Neutrophil (primary cell): ENCODE data around the gene ZNF337.

ENCODE experiments used
- H3K27ac ChIP-seq: fragments of 200-600 bp; sonication (generic); 2 replicates; pipeline ENCODE4 v1.5.1; 2016; ENCODE audit warnings: mild to moderate bottlenecking, moderate library complexity
- H3K27me3 ChIP-seq: fragments of 200-600 bp; sonication (generic); 2 replicates; pipeline ENCODE4 v1.6.0; 2016; ENCODE audit warnings: mild to moderate bottlenecking
- H3K36me3 ChIP-seq: fragments of 200-600 bp; sonication (generic); 2 replicates; pipeline ENCODE4 v1.5.1; 2017
- H3K4me1 ChIP-seq, 2 experiments: fragments of 200-600 bp in 1 of 2; sonication (generic) in 1 of 2; 1 replicate in 1 of 2; 2 replicates in 1 of 2; pipeline versions ENCODE4 v1.5.1 to v1.6.1; 2013 to 2016; ENCODE audit warnings: low read depth in 1 of 2, low read length in 1 of 2, mild to moderate bottlenecking in 1 of 2, moderate library complexity in 1 of 2; ENCODE audit not compliant: control insufficient read depth in 1 of 2, insufficient read depth in 1 of 2
- H3K4me3 ChIP-seq, 2 experiments: fragments of 200-600 bp in 1 of 2; sonication (generic) in 1 of 2; 1 replicate in 1 of 2; 2 replicates in 1 of 2; pipeline ENCODE4 v1.5.1; 2013 to 2016; ENCODE audit warnings: low read depth in 1 of 2, low read length in 1 of 2, mild to moderate bottlenecking in 1 of 2, moderate library complexity in 1 of 2
- H3K9me3 ChIP-seq: fragments of 200-600 bp; sonication (generic); 2 replicates; pipeline ENCODE4 v1.5.1; 2016
- TF ChIP-seq, protein P1 (sequence below): fragments of 200-600 bp; sonication (generic); IDR thresholded peaks from 2 replicates; pipeline ENCODE4 v1.5.1; 2016; ENCODE audit warnings: antibody characterized with exemption

The ZNF337 gene

DNA sequence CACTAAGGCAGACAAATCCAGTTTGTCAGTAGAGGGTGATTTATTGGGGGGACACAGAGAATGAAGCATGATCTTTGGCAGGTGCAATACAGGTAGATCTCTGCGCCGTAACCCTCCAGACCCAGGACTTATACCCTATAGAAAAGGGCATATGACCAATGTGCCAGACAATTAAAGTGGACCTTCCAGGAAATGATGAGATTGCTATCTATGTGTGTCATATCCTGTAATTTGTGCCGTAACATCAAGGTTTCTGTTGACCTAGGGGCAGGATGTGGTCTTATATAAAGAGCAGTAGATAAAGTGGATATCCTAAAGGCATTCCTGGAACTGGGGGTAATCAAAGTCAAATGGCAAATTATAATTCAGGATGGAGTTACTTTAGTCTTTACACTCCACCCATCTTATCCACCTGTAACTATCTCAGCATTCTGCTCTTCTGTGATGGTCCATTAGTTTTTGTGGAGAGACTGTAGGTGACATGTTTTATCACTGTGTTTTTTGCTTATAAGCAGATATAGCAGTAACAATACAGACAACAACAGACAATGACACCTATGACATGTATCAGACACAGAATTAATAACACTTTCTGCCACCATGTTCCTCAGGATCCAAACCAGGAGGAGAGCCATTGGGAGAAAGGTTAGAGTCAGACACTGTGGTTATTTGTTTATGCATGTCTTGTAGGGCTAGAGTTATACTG is 43.1 kb upstream of the ZNF337 start:
- H3K9me3 ChIP-seq = no peaks in the 10 kb centered on the region
- H3K27ac ChIP-seq = no peak overlapping the region
- no peaks in the 10 kb centered on the region for H3K4me1 ChIP-seq
- no peaks in the 10 kb centered on the region for H3K27me3 ChIP-seq
- no peaks in the 10 kb centered on the region for H3K36me3 ChIP-seq
- no peak overlapping the region for H3K4me3 ChIP-seq
- TF ChIP-seq, protein P1, sequence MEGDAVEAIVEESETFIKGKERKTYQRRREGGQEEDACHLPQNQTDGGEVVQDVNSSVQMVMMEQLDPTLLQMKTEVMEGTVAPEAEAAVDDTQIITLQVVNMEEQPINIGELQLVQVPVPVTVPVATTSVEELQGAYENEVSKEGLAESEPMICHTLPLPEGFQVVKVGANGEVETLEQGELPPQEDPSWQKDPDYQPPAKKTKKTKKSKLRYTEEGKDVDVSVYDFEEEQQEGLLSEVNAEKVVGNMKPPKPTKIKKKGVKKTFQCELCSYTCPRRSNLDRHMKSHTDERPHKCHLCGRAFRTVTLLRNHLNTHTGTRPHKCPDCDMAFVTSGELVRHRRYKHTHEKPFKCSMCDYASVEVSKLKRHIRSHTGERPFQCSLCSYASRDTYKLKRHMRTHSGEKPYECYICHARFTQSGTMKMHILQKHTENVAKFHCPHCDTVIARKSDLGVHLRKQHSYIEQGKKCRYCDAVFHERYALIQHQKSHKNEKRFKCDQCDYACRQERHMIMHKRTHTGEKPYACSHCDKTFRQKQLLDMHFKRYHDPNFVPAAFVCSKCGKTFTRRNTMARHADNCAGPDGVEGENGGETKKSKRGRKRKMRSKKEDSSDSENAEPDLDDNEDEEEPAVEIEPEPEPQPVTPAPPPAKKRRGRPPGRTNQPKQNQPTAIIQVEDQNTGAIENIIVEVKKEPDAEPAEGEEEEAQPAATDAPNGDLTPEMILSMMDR = no peak

DNA sequence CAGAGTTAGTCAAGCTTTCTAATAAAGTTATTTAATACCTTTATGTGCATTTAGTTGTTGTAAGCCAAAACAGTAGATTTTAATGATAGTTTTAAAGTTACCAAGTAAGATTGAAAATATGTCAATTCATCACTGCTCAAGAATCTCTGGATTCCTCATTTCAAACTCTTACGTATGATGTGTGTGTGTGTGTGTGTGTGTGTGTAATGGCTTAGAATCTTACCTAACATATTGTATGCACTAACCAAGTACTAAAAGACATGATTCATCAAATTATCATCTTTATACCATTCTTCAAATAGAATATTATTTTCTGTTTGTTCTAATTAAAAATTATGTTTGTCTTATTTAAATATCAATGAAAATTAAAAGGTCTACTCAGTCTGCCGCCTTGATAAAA is 41.5 kb upstream of the ZNF337 start:
- H3K27me3 ChIP-seq = no peaks in the 10 kb centered on the region
- TF ChIP-seq, protein P1 = no peak
- H3K27ac ChIP-seq = no peak overlapping the region

DNA sequence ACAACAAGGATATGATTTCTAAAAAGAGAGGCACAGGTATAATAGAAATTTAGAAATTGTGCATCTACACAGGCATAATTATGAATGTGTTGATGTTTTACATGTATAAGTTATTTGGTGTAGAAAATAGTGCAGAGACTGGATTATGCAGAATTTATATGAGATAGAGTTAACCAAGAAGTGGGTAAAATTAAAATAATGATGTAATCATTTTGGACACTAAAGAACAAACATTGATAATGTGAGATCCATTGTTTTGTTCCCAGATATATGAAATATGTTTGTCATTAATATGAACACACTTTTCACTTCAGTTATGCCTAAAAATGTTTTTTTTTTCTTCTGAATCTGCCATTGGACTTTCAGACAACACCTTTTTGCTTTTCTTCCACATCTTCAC is 37.2 kb upstream of the ZNF337 start:
- H3K9me3 ChIP-seq = no peaks in the 10 kb centered on the region
- TF ChIP-seq, protein P1 = no peak
- H3K4me3 ChIP-seq = no peak overlapping the region
- H3K4me1 ChIP-seq = no peaks in the 10 kb centered on the region
- no peaks in the 10 kb centered on the region for H3K27me3 ChIP-seq
- no peak overlapping the region for H3K27ac ChIP-seq
- no peaks in the 10 kb centered on the region for H3K36me3 ChIP-seq

More for the DNA sequence above, 41.5 kb upstream of the ZNF337 start:
- Histone ChIP-seq H3K4me1 (no peaks in the 10 kb centered on the region), H3K9me3 (no peaks in the 10 kb centered on the region), H3K36me3 (no peaks in the 10 kb centered on the region), H3K4me3 (no peak overlapping the region)

DNA sequence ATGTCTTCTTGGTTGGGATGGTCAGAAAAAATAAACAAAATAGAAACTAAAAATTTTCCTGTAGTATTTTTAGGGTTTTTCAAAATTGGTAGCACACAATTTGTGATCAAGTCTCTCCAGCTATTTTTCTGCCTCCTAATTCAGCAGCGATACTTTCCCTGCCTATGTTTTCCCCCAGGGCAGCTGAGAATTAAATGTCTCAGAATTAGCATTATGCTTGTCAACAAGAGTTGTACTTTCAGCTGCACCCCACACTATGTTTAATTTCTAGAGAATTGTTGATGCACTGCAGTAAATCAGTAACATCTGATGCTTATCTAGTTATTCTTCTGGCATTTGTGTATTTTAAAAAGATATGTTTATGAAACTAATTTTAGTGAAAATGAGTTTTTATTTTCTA is 34.2 kb upstream of the ZNF337 start:
- no peak overlapping the region for H3K27ac ChIP-seq
- H3K9me3 ChIP-seq = peaks cover 10% of the 10 kb centered on the region
- H3K4me3 ChIP-seq = no peak overlapping the region
- no peaks in the 10 kb centered on the region for H3K27me3 ChIP-seq
- H3K4me1 ChIP-seq = no peaks in the 10 kb centered on the region
- H3K36me3 ChIP-seq = no peaks in the 10 kb centered on the region
- TF ChIP-seq, protein P1 = no peak

DNA sequence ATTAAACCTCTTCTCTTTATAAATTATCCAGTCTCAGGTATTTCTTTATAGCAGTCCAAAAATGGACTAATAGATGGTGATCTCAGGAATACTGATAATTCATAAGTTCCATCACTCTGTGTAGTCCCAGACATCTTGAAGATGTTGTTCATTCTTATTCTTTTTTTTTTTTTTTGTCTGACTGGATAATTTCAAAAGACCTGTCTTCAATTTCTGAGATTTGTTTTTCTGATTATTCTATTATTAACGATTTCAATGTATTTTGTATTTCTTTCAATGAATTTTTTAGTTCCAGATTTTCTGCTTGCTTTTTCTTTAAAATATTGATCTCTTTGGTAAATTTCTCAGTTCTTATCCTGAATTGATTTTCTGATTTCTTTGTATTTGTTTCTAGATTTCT is 29.7 kb upstream of the ZNF337 start:
- Histone ChIP-seq H3K4me3 (no peak overlapping the region), H3K27me3 (no peaks in the 10 kb centered on the region), H3K4me1 (no peaks in the 10 kb centered on the region), H3K9me3 (peaks cover 11% of the 10 kb centered on the region), H3K36me3 (no peaks in the 10 kb centered on the region), H3K27ac (no peak overlapping the region)
- TF ChIP-seq, protein P1 = no peak
